OCI-LY1 (cell line): ENCODE measurements around the gene GLG1.

ENCODE experiments used
- H2AFZ ChIP-seq: fragments of 200-600 bp; sonication (generic), shearing (Covaris generic); 2 replicates; pipeline ENCODE4 v1.6.0; 2014; ENCODE audit warnings: antibody characterized with exemption, mild to moderate bottlenecking, low read length
- H3F3A ChIP-seq: fragments of 200-600 bp; sonication (generic), shearing (Covaris generic); 2 replicates; pipeline ENCODE4 v1.6.0; 2014; ENCODE audit warnings: mild to moderate bottlenecking, antibody characterized with exemption, low read length, moderate library complexity; ENCODE audit not compliant: insufficient read depth
- H3K27ac ChIP-seq: fragments of 200-600 bp; sonication (generic); 2 replicates; pipeline ENCODE4 v1.5.1; 2014; ENCODE audit warnings: low read length, mixed run types, mild to moderate bottlenecking, low read depth; ENCODE audit not compliant: poor library complexity, severe bottlenecking
- H3K27me3 ChIP-seq: fragments of 200-600 bp; sonication (generic); 2 replicates; pipeline ENCODE4 v1.6.0; 2014; ENCODE audit warnings: antibody characterized with exemption, mild to moderate bottlenecking, low read length, moderate library complexity; ENCODE audit not compliant: insufficient read depth
- H3K36me3 ChIP-seq: fragments of 200-600 bp; sonication (generic); 2 replicates; pipeline ENCODE4 v1.6.1; 2014; ENCODE audit warnings: mild to moderate bottlenecking, antibody characterized with exemption, low read length, moderate library complexity, mixed read lengths; ENCODE audit not compliant: insufficient read depth
- H3K4me1 ChIP-seq: fragments of 200-600 bp; sonication (generic); 2 replicates; pipeline ENCODE4 v1.5.1; 2014; ENCODE audit warnings: mild to moderate bottlenecking, low read length, moderate library complexity; ENCODE audit not compliant: insufficient read depth, severe bottlenecking
- H3K4me2 ChIP-seq: fragments of 200-600 bp; sonication (generic), shearing (Covaris generic); 2 replicates; pipeline ENCODE4 v1.6.1; 2014; ENCODE audit warnings: low read length
- H3K4me3 ChIP-seq: fragments of 200-600 bp; sonication (generic); 2 replicates; pipeline ENCODE4 v1.5.1; 2014; ENCODE audit warnings: low read length, low read depth, mild to moderate bottlenecking, mixed read lengths; ENCODE audit not compliant: poor library complexity, severe bottlenecking
- H3K79me2 ChIP-seq: fragments of 200-600 bp; shearing (Covaris generic); 2 replicates; pipeline ENCODE4 v1.6.1; 2016; ENCODE audit warnings: mixed run types, low read length, mixed read lengths; ENCODE audit not compliant: insufficient read depth
- H3K9ac ChIP-seq: fragments of 200-600 bp; sonication (generic), shearing (Covaris generic); 2 replicates; pipeline ENCODE4 v1.6.1; 2014; ENCODE audit warnings: mild to moderate bottlenecking, low read length, mixed read lengths
- H3K9me2 ChIP-seq: fragments of 200-600 bp; sonication (generic), shearing (Covaris generic); 2 replicates; pipeline ENCODE4 v1.6.1; 2014; ENCODE audit warnings: low read depth, mild to moderate bottlenecking, low read length, mixed read lengths
- H3K9me3 ChIP-seq: fragments of 200-600 bp; shearing (Covaris generic); 2 replicates; pipeline ENCODE4 v1.6.1; 2014; ENCODE audit warnings: low read length, mixed read lengths
- H4K20me1 ChIP-seq: fragments of 200-600 bp; sonication (generic), shearing (Covaris generic); 2 replicates; pipeline ENCODE4 v1.6.0; 2016; ENCODE audit warnings: mild to moderate bottlenecking, low read length; ENCODE audit not compliant: insufficient read depth
- CTCF ChIP-seq: fragments of 200-600 bp; sonication (generic), shearing (Covaris generic); IDR thresholded peaks from 2 replicates; pipeline ENCODE4 v1.5.1; 2017; ENCODE audit warnings: mild to moderate bottlenecking, antibody characterized with exemption, low read length, moderate library complexity, mixed read lengths
- EZH2 ChIP-seq: fragments of 200-600 bp; sonication (generic), shearing (Covaris generic); IDR thresholded peaks from 2 replicates; pipeline ENCODE4 v1.8.0; 2017; ENCODE audit warnings: borderline replicate concordance, mixed run types, mild to moderate bottlenecking, antibody characterized with exemption, low read length, moderate library complexity, mixed read lengths

Gene GLG1

GRCh38 chr16:74466872-74467271 is 140.0 kb downstream of the GLG1 start:
- H2AFZ ChIP-seq: no peak overlapping the region
- no peaks in the 10 kb centered on the region for H3K27me3 ChIP-seq
- H3K79me2 ChIP-seq: no peaks in the 10 kb centered on the region
- no peaks in the 10 kb centered on the region for H3K9me2 ChIP-seq
- H3K9ac ChIP-seq: no peak overlapping the region
- H3K27ac ChIP-seq: no peak overlapping the region
- H3F3A ChIP-seq: no peaks in the 10 kb centered on the region
- TF ChIP-seq CTCF (no peak), EZH2 (no peak)
- no peaks in the 10 kb centered on the region for H3K9me3 ChIP-seq
- H3K4me1 ChIP-seq: peaks cover 4% of the 10 kb centered on the region
- no peaks in the 10 kb centered on the region for H4K20me1 ChIP-seq
- no peak overlapping the region for H3K4me3 ChIP-seq
- no peak overlapping the region for H3K4me2 ChIP-seq
- H3K36me3 ChIP-seq: peaks cover 87% of the 10 kb centered on the region

GRCh38 chr16:74465851-74466685 is 140.8 kb downstream of the GLG1 start:
- Histone ChIP-seq H3K4me2 (no peak overlapping the region), H3K36me3 (peaks cover 85% of the 10 kb centered on the region), H3K4me3 (no peak overlapping the region), H3K27me3 (no peaks in the 10 kb centered on the region), H3K9me3 (no peaks in the 10 kb centered on the region), H3K27ac (no peak overlapping the region), H3F3A (no peaks in the 10 kb centered on the region), H4K20me1 (no peaks in the 10 kb centered on the region), H3K9ac (no peak overlapping the region), H3K4me1 (peaks cover 4% of the 10 kb centered on the region), H2AFZ (no peak overlapping the region), H3K9me2 (no peaks in the 10 kb centered on the region), H3K79me2 (no peaks in the 10 kb centered on the region)
- no peak for TF ChIP-seq EZH2
- TF ChIP-seq CTCF: no peak

- Histone ChIP-seq H2AFZ (no peak overlapping the region), H3K79me2 (no peaks in the 10 kb centered on the region), H3F3A (no peaks in the 10 kb centered on the region), H3K4me1 (peaks cover 4% of the 10 kb centered on the region), H3K27me3 (no peaks in the 10 kb centered on the region), H3K9me2 (no peaks in the 10 kb centered on the region), H4K20me1 (no peaks in the 10 kb centered on the region), H3K4me2 (no peak overlapping the region), H3K36me3 (peaks cover 89% of the 10 kb centered on the region), H3K9me3 (no peaks in the 10 kb centered on the region), H3K9ac (no peak overlapping the region), H3K4me3 (no peak overlapping the region), H3K27ac (no peak overlapping the region)
- TF ChIP-seq CTCF (no peak), EZH2 (no peak)
Measured at GRCh38 chr16:74465281-74465680, 141.6 kb downstream of the GLG1 start.
